Measurements from ENCODE around the gene OR10A3. TPM values are rescaled to one million over a fixed set of nuclear protein-coding genes. Genes with fewer than 3 reads are reported as not detected.

OR10A3 gene
- total RNA-seq, 1 experiment from 2014 or later = not detected

- Histone ChIP-seq H3K9me2 (ENCODE audit: insufficient read depth) (no peaks in the 10 kb centered on the region), H3K9me3 (ENCODE audit: insufficient read depth, low read depth) (no peaks in the 10 kb centered on the region), H3K4me1 (replicated peaks; ENCODE audit: insufficient read depth) (0 out of 2 replicates have a peak, but pooled peaks cover 10% of the 10 kb centered on the region), H4K20me1 (ENCODE audit: insufficient read depth) (no peaks in the 10 kb centered on the region), H3K4me2 (no peak overlapping the region), H3K27me3 (ENCODE audit: insufficient read depth, low read depth) (no peaks in the 10 kb centered on the region), H3K27ac (no peak overlapping the region), H2AFZ (no peak overlapping the region), H3F3A (ENCODE audit: insufficient read depth, low read depth) (no peaks in the 10 kb centered on the region), H3K79me2 (ENCODE audit: low read depth) (no peaks in the 10 kb centered on the region), H3K36me3 (ENCODE audit: low read depth) (no peaks in the 10 kb centered on the region), H3K4me3 (no peak overlapping the region)
- intact Hi-C loops (cut with micrococcal nuclease; ENCODE audit: unreplicated experiment) = loop anchor here (1.0 kb wide), 1 partner anchor 95 kb away; the partner anchor contains the start of gene EIF3F
- TF ChIP-seq CTCF (conservative IDR thresholded peaks at IDR 0.05) (no peak), EZH2 (IDR thresholded peaks at IDR 0.05; ENCODE audit: low read depth) (no peak)
- no peak for DNase-seq
- ChIA-PET POLR2A (ENCODE audit: unreplicated experiment) (interaction anchor here (0.5 to 1.0 kb wide), 3 partner anchors 13 to 95 kb away, joined by 3 read pairs; partner anchors contain the start of gene EIF3F), CTCF (interaction anchor here (0.6 to 1.7 kb wide), 4 partner anchors 13 to 207 kb away, joined by 3 to 8 read pairs (median 4); partner anchors contain the start of gene EIF3F)
- BruUV-seq (replicated peaks) = no TSS peak
Observed at GRCh38 chr11:7892059-7892699, 49.3 kb downstream of the OR10A3 start.

- no peak overlapping the region for H3K27ac ChIP-seq
- TF ChIP-seq CTCF (conservative IDR thresholded peaks at IDR 0.05) (no peak), EZH2 (IDR thresholded peaks at IDR 0.05; ENCODE audit: low read depth) (no peak)
- no peaks in the 10 kb centered on the region for H3K79me2 ChIP-seq (ENCODE audit: low read depth)
- intact Hi-C loops (cut with micrococcal nuclease; ENCODE audit: unreplicated experiment) = no loop called here
- no peak for DNase-seq
- no peaks in the 10 kb centered on the region for H3K36me3 ChIP-seq (ENCODE audit: low read depth)
- no peak overlapping the region for H3K4me3 ChIP-seq
- ChIA-PET POLR2A (ENCODE audit: unreplicated experiment) (no interaction called here), CTCF (no interaction called here)
- H3K9me3 ChIP-seq (ENCODE audit: insufficient read depth, low read depth) = no peaks in the 10 kb centered on the region
- 0 out of 2 replicates have a peak, but pooled peaks cover 10% of the 10 kb centered on the region for H3K4me1 ChIP-seq (replicated peaks; ENCODE audit: insufficient read depth)
- no peaks in the 10 kb centered on the region for H4K20me1 ChIP-seq (ENCODE audit: insufficient read depth)
- no peak overlapping the region for H2AFZ ChIP-seq
- no peaks in the 10 kb centered on the region for H3F3A ChIP-seq (ENCODE audit: insufficient read depth, low read depth)
- no peaks in the 10 kb centered on the region for H3K27me3 ChIP-seq (ENCODE audit: insufficient read depth, low read depth)
- H3K9me2 ChIP-seq (ENCODE audit: insufficient read depth) = no peaks in the 10 kb centered on the region
- H3K4me2 ChIP-seq = no peak overlapping the region
- BruUV-seq (replicated peaks) = no TSS peak
Observed at GRCh38 chr11:7890417-7891172, 50.9 kb downstream of the OR10A3 start.

- no peak for DNase-seq
- Histone ChIP-seq H3K9me3 (ENCODE audit: insufficient read depth, low read depth) (no peaks in the 10 kb centered on the region), H4K20me1 (ENCODE audit: insufficient read depth) (no peaks in the 10 kb centered on the region), H2AFZ (no peak overlapping the region), H3K27me3 (ENCODE audit: insufficient read depth, low read depth) (no peaks in the 10 kb centered on the region), H3K4me1 (replicated peaks; ENCODE audit: insufficient read depth) (0 out of 2 replicates have a peak, but pooled peaks cover 10% of the 10 kb centered on the region), H3K36me3 (ENCODE audit: low read depth) (no peaks in the 10 kb centered on the region), H3K4me2 (no peak overlapping the region), H3K9me2 (ENCODE audit: insufficient read depth) (no peaks in the 10 kb centered on the region), H3K27ac (no peak overlapping the region), H3K4me3 (no peak overlapping the region), H3K79me2 (ENCODE audit: low read depth) (no peaks in the 10 kb centered on the region), H3F3A (ENCODE audit: insufficient read depth, low read depth) (no peaks in the 10 kb centered on the region)
- no peak for TF ChIP-seq CTCF (conservative IDR thresholded peaks at IDR 0.05)
- TF ChIP-seq EZH2 (IDR thresholded peaks at IDR 0.05; ENCODE audit: low read depth) = no peak
- POLR2A ChIA-PET (ENCODE audit: unreplicated experiment) = no interaction called here
- no TSS peak for BruUV-seq (replicated peaks)
- CTCF ChIA-PET = no interaction called here
- intact Hi-C loops (cut with micrococcal nuclease; ENCODE audit: unreplicated experiment) = no loop called here
Observed at GRCh38 chr11:7889985-7890384, 51.5 kb downstream of the OR10A3 start.

Other genes with a start within 250 kb of the OR10A3 start
- 4.8 and 5.3 TPM in 2 replicates for gene OVCH2, start 235.2 kb downstream of the OR10A3 start, total RNA-seq (2021)
- gene OR5P2, start 144.8 kb downstream of the OR10A3 start, total RNA-seq (2021) = 1.3 and 2.5 TPM in 2 replicates
- gene OR5P3, start 110.9 kb downstream of the OR10A3 start, total RNA-seq (2021) = 2.3 and 5.1 TPM in 2 replicates
- not detected in 2 replicates for gene OR10A6, start 10.4 kb downstream of the OR10A3 start, total RNA-seq (2021)
- 0.96 and 1.6 TPM in 2 replicates for gene NLRP10, start 23.7 kb upstream of the OR10A3 start, total RNA-seq (2021)
- gene EIF3F, start 45.6 kb upstream of the OR10A3 start, total RNA-seq (2021) = 191 and 195 TPM in 2 replicates
- not detected in 2 replicates for gene TUB, start 139.5 kb upstream of the OR10A3 start, total RNA-seq (2021)
- not detected in 2 replicates for gene RIC3, start 227.3 kb upstream of the OR10A3 start, total RNA-seq (2021)

All from PC-9 (cell line).